ENCODE data around the gene KIF1C. TPM values are rescaled to one million over a fixed set of nuclear protein-coding genes. Genes with fewer than 3 reads are reported as not detected.

The KIF1C gene
- total and polyA plus RNA-seq, 7 donors = 204 to 1,039 (median 624) TPM

DNA sequence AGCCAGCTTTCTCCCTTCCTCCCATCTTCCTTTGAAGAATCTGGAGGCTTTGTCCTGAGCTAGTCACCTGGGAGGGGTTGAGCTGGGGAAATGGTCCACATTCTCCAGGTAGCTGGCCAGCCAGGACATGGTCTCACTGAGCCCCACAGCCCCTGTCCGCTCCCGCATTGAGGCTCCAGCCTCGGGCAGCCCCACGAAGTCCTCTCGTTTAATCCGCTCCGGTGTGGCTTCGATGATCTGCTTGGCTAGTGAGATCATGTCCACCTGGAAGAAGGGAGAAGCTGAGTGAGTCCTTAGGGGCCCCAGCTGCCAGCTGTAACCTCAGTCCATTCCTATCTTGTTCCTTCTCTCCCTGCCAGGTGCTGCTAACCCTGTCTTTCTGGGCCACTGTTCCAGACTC is 27.5 kb upstream of the KIF1C start:
- intact Hi-C loops (cut with DNase I) = no loop called here
- WGBS, 3 donors = 59 to 69% (median 61%) methylated on average over 8 of the region's 8 CpGs
- TF ChIP-seq, protein P1, sequence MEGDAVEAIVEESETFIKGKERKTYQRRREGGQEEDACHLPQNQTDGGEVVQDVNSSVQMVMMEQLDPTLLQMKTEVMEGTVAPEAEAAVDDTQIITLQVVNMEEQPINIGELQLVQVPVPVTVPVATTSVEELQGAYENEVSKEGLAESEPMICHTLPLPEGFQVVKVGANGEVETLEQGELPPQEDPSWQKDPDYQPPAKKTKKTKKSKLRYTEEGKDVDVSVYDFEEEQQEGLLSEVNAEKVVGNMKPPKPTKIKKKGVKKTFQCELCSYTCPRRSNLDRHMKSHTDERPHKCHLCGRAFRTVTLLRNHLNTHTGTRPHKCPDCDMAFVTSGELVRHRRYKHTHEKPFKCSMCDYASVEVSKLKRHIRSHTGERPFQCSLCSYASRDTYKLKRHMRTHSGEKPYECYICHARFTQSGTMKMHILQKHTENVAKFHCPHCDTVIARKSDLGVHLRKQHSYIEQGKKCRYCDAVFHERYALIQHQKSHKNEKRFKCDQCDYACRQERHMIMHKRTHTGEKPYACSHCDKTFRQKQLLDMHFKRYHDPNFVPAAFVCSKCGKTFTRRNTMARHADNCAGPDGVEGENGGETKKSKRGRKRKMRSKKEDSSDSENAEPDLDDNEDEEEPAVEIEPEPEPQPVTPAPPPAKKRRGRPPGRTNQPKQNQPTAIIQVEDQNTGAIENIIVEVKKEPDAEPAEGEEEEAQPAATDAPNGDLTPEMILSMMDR (IDR thresholded peaks at IDR 0.05) = no peak
- Histone ChIP-seq H3K9me3 (no peaks in the 10 kb centered on the region), H3K27ac (peak overlapping the region; percentile 93), H3K4me3 (no peak overlapping the region), H3K27me3 (ENCODE audit: insufficient read depth in 3 of 3, low read length in 2 of 3) (no peaks in the 10 kb centered on the region), H3K4me1 (peaks cover 51% of the 10 kb centered on the region), H3K36me3 (ENCODE audit: insufficient read depth in 1 of 2, low read depth in 1 of 2) (peaks cover 0 to 60% of the 10 kb centered on the region in 2 donors)
- DNase-seq (no peak), ATAC-seq (no peak)

DNA sequence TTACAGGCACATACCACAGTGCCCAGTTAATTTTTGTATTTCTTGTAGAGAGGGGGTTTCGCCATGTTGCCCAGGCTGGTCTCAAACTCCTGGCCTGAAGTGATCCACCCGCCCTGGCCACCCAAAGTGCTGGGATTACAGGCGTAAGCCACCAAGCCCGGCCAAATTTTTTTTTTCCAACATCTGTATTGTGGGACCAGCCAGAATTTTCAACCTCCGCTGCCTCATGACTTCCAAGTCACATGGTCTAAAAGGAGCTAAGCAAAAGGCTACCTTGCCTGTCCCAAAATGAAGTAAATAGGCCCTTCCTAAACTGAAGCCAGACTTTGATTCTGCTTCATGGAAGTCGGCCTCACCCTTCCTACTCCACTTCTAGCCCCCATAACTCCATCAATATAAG is 25.9 kb upstream of the KIF1C start:
- WGBS, 3 donors = 63 to 78% (median 65%) methylated on average over 6 of the region's 6 CpGs
- Histone ChIP-seq H3K36me3 (ENCODE audit: insufficient read depth in 1 of 2, low read depth in 1 of 2) (peaks cover 0 to 75% of the 10 kb centered on the region in 2 donors), H3K27me3 (ENCODE audit: insufficient read depth in 3 of 3, low read length in 2 of 3) (no peaks in the 10 kb centered on the region), H3K4me1 (peaks cover 43% of the 10 kb centered on the region), H3K4me3 (no peak overlapping the region), H3K27ac (peak overlapping the region; percentile 86), H3K9me3 (no peaks in the 10 kb centered on the region)
- intact Hi-C loops (cut with DNase I) = no loop called here
- DNase-seq (no peak), ATAC-seq (no peak)
- TF ChIP-seq, protein P1 (IDR thresholded peaks at IDR 0.05) = no peak

DNA sequence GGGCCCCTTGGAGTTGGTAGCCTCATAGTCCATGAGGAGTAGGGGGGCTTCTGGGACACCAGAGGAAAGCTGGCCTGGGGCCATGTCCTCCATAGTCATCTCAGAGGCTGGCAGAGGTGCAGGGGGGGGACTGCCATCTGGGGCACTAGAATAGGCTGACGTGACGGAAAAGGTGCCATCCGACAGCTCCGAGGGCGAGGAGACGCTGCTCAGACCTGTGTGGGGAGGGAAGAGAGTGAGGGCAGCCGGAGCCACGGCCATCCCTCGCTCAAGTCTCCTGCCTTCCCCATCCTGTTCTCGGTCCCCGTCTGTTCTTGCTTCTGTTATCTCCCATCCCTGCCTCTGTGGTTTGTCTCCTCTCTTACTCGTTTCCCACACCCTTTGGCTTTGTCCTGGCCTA is 25.4 kb upstream of the KIF1C start:
- 74 to 89% (median 77%) methylated on average over 8 to 12 of the region's 12 CpGs for WGBS, 3 donors
- DNase-seq (no peak), ATAC-seq (no peak)
- Histone ChIP-seq H3K27me3 (ENCODE audit: insufficient read depth in 3 of 3, low read length in 2 of 3) (no peaks in the 10 kb centered on the region), H3K4me3 (no peak overlapping the region), H3K9me3 (no peaks in the 10 kb centered on the region), H3K4me1 (peaks cover 43% of the 10 kb centered on the region), H3K27ac (peak overlapping the region; percentile 86), H3K36me3 (ENCODE audit: insufficient read depth in 1 of 2, low read depth in 1 of 2) (peaks cover 4 to 80% of the 10 kb centered on the region in 2 donors)
- TF ChIP-seq, protein P1 (IDR thresholded peaks at IDR 0.05) = no peak
- intact Hi-C loops (cut with DNase I) = no loop called here

DNA sequence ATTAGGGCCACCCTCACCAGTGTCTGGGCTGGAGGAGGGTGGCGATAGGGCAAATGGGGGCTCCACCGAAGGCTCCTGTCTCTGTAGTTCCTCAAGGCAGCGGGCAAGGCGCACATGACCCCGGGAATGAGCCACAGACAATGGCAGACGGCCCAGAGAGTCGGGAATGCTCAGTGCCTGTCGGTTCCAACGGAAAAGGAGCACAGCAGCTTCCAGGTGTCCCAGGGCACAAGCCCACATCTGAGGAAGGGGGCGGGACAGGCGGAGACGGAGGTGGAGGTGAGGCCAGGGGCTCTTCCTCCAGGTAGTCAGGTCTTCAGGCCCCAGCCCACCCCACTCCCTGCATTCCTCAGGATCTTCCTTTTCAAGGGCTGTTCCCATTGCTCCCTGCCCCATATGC is 25.0 kb upstream of the KIF1C start:
- intact Hi-C loops (cut with DNase I) = no loop called here

More for the DNA sequence above, 25.0 kb upstream of the KIF1C start:
- H3K27me3 ChIP-seq (ENCODE audit: insufficient read depth in 3 of 3, low read length in 2 of 3) = no peaks in the 10 kb centered on the region
- ATAC-seq = peak in 1 of 4 donors; percentile 9
- H3K9me3 ChIP-seq = no peaks in the 10 kb centered on the region
- peak in 1 of 2 donors; percentile 72 for DNase-seq
- H3K4me3 ChIP-seq = peak overlapping the region; percentile 22
- peaks cover 43% of the 10 kb centered on the region for H3K4me1 ChIP-seq
- WGBS, 3 donors = 43 to 65% (median 45%) methylated on average over 10 to 12 of the region's 12 CpGs
- H3K27ac ChIP-seq = peak overlapping the region; percentile 86
- TF ChIP-seq, protein P1 (IDR thresholded peaks at IDR 0.05) = no peak
- peaks cover 8 to 84% of the 10 kb centered on the region in 2 donors for H3K36me3 ChIP-seq (ENCODE audit: insufficient read depth in 1 of 2, low read depth in 1 of 2)

All from psoas muscle (tissue), 8 donors.